IMR-90 (cell line): Measurements from ENCODE around the gene S100A16. TPM values are rescaled to one million over a fixed set of nuclear protein-coding genes. Genes with fewer than 3 reads are reported as not detected.

Experiments used
- ATAC-seq: fragments of 200-7000 bp; cut with Tn5 transposase; 2 replicates; pipeline ENCODE4 v1.9.1; 2020; ENCODE audit warnings: low read depth, mild to moderate bottlenecking, moderate library complexity
- BruUV-seq: library from RNA; stranded (reverse); fragments of 400-500 nt; replicated peaks from 2 replicates; lab custom pipeline; 2021; lab: Mats Ljungman, UMichigan
- CTCF ChIA-PET: fragments of 300-600 bp; formaldehyde crosslinking; extraction: SDS; loops from one replicate; lab custom pipeline; 2021; ENCODE audit warnings: antibody characterized with exemption; lab: Yijun Ruan, JAX
- POLR2A ChIA-PET: fragments of 300-600 bp; sonication (Branson Sonifier 250); formaldehyde crosslinking; loops from one replicate; lab custom pipeline; 2022; ENCODE audit warnings: antibody characterized with exemption; ENCODE audit not compliant: unreplicated experiment; lab: Charles Lee
- DNase-seq: peaks from one replicate; pipeline ENCODE4 v3.0.0; 2013
- H2AFZ ChIP-seq: replicated peaks from 2 replicates; pipeline ENCODE3; 2013; ENCODE audit warnings: low read length, mild to moderate bottlenecking; ENCODE audit not compliant: poor library complexity
- H2AK5ac ChIP-seq: 2 replicates; pipeline ENCODE4 v1.6.1; 2013; ENCODE audit warnings: low read depth, low read length, inconsistent platforms
- H2AK9ac ChIP-seq: replicated peaks from 2 replicates; pipeline ENCODE3; 2013; ENCODE audit warnings: mild to moderate bottlenecking, low read depth, low read length, moderate library complexity; ENCODE audit not compliant: poor library complexity
- H2BK120ac ChIP-seq: 2 replicates; pipeline ENCODE4 v1.6.1; 2013; ENCODE audit warnings: low read depth, low read length, inconsistent platforms
- H2BK15ac ChIP-seq: 3 replicates; pipeline ENCODE4 v1.6.1; 2013; ENCODE audit warnings: low read depth, low read length, inconsistent platforms
- H2BK20ac ChIP-seq: 2 replicates; pipeline ENCODE4 v1.6.1; 2013; ENCODE audit warnings: low read depth, mild to moderate bottlenecking, inconsistent platforms, low read length, moderate library complexity
- H2BK5ac ChIP-seq: 2 replicates; pipeline ENCODE4 v1.6.1; 2013; ENCODE audit warnings: mild to moderate bottlenecking, low read depth, low read length, inconsistent platforms; ENCODE audit not compliant: poor library complexity, severe bottlenecking
- H3K14ac ChIP-seq: replicated peaks from 2 replicates; pipeline ENCODE4 v1.6.1; 2013; ENCODE audit warnings: low read depth, low read length, inconsistent platforms
- H3K18ac ChIP-seq: 2 replicates; pipeline ENCODE4 v1.6.1; 2013; ENCODE audit warnings: low read depth, low read length, control low read depth
- H3K23ac ChIP-seq: 2 replicates; pipeline ENCODE4 v1.6.1; 2013; ENCODE audit warnings: low read depth, low read length, inconsistent platforms
- H3K27ac ChIP-seq: 2 replicates; pipeline ENCODE4 v1.5.1; 2013; ENCODE audit warnings: mild to moderate bottlenecking, control low read depth, low read length; ENCODE audit not compliant: insufficient read depth
- H3K27me3 ChIP-seq: 2 replicates; pipeline ENCODE4 v1.6.1; 2013; ENCODE audit warnings: low read length; ENCODE audit not compliant: control insufficient read depth, insufficient read depth
- H3K36me3 ChIP-seq: 2 replicates; pipeline ENCODE4 v1.6.1; 2013; ENCODE audit warnings: low read length, mixed read lengths; ENCODE audit not compliant: control insufficient read depth, insufficient read depth
- H3K4ac ChIP-seq: 2 replicates; pipeline ENCODE4 v1.6.1; 2013; ENCODE audit warnings: low read depth, low read length, inconsistent platforms
- H3K4me1 ChIP-seq: 2 replicates; pipeline ENCODE4 v1.6.1; 2013; ENCODE audit warnings: low read length, mixed read lengths; ENCODE audit not compliant: control insufficient read depth, insufficient read depth
- H3K4me2 ChIP-seq: 2 replicates; pipeline ENCODE4 v1.6.1; 2013; ENCODE audit warnings: low read depth, mild to moderate bottlenecking, control low read depth, low read length, moderate library complexity
- H3K4me3 ChIP-seq: 2 replicates; pipeline ENCODE4 v1.5.1; 2013; ENCODE audit warnings: low read depth, mild to moderate bottlenecking, control low read depth, low read length, moderate library complexity; ENCODE audit not compliant: insufficient read depth
- H3K56ac ChIP-seq: 2 replicates; pipeline ENCODE4 v1.6.1; 2013; ENCODE audit warnings: low read length, inconsistent platforms; ENCODE audit not compliant: insufficient read depth; ENCODE audit errors: extremely low read depth
- H3K79me1 ChIP-seq, 2 experiments: 2 replicates each; pipeline ENCODE4 v1.6.1; 2013; ENCODE audit warnings: low read length in 2 of 2, inconsistent platforms in 1 of 2, low read depth in 1 of 2
- H3K9ac ChIP-seq: 2 replicates; pipeline ENCODE4 v1.6.1; 2013; ENCODE audit warnings: low read depth, low read length, control low read depth
- H3K9me1 ChIP-seq: 2 replicates; pipeline ENCODE4 v1.6.1; 2013; ENCODE audit warnings: low read length, inconsistent platforms; ENCODE audit not compliant: insufficient read depth
- H3K9me3 ChIP-seq: 2 replicates; pipeline ENCODE4 v1.6.1; 2013; ENCODE audit warnings: low read length; ENCODE audit not compliant: control insufficient read depth, insufficient read depth
- H4K20me1 ChIP-seq: 2 replicates; pipeline ENCODE4 v1.6.1; 2013; ENCODE audit warnings: low read length, inconsistent platforms; ENCODE audit not compliant: insufficient read depth
- H4K5ac ChIP-seq: 2 replicates; pipeline ENCODE4 v1.6.1; 2013; ENCODE audit warnings: mild to moderate bottlenecking, low read depth, low read length, control low read depth
- H4K8ac ChIP-seq, 2 experiments: 2 replicates each; pipeline ENCODE4 v1.6.1; 2013; ENCODE audit warnings: low read depth in 2 of 2, low read length in 2 of 2, control low read depth in 1 of 2, inconsistent platforms in 1 of 2
- H4K91ac ChIP-seq: 2 replicates; pipeline ENCODE4 v1.6.1; 2013; ENCODE audit warnings: low read depth, low read length, inconsistent platforms; ENCODE audit not compliant: insufficient read depth
- BHLHE40 ChIP-seq: fragments of 150-350 bp; IDR thresholded peaks from 2 replicates; pipeline ENCODE4 v1.6.1; 2016; ENCODE audit warnings: mild to moderate bottlenecking, low read depth, low read length
- CEBPB ChIP-seq: IDR thresholded peaks from 2 replicates; pipeline ENCODE4 v1.6.1; 2012; ENCODE audit warnings: low read depth, low read length, improper control_type of control experiment
- CHD1 ChIP-seq: IDR thresholded peaks from 2 replicates; pipeline ENCODE4 v1.6.1; 2012; ENCODE audit warnings: low read depth, low read length, improper control_type of control experiment
- CTCF ChIP-seq: conservative IDR thresholded peaks from 2 replicates; pipeline ENCODE4 v1.5.1; 2012; ENCODE audit warnings: mild to moderate bottlenecking, low read depth, low read length, improper control_type of control experiment
- ELK1 ChIP-seq: fragments of 150-350 bp; IDR thresholded peaks from 2 replicates; pipeline ENCODE4 v1.6.1; 2016; ENCODE audit warnings: low read depth, mild to moderate bottlenecking, low read length, moderate library complexity, borderline replicate concordance
- FOS ChIP-seq: fragments of 150-350 bp; IDR thresholded peaks from 2 replicates; pipeline ENCODE4 v1.6.1; 2016; ENCODE audit warnings: low read depth, low read length
- MAFK ChIP-seq: IDR thresholded peaks from 2 replicates; pipeline ENCODE4 v1.6.1; 2012; ENCODE audit warnings: low read depth, low read length, improper control_type of control experiment
- MAZ ChIP-seq: IDR thresholded peaks from 2 replicates; pipeline ENCODE4 v1.6.1; 2012; ENCODE audit warnings: low read depth, mild to moderate bottlenecking, low read length, improper control_type of control experiment, moderate library complexity, borderline replicate concordance
- MXI1 ChIP-seq: IDR thresholded peaks from 2 replicates; pipeline ENCODE4 v1.6.1; 2012; ENCODE audit warnings: low read depth, mild to moderate bottlenecking, low read length, moderate library complexity, borderline replicate concordance
- NFE2L2 ChIP-seq: fragments of 150-350 bp; IDR thresholded peaks from 2 replicates; pipeline ENCODE4 v1.6.1; 2016; ENCODE audit warnings: low read depth, mild to moderate bottlenecking, low read length
- POLR2A ChIP-seq: IDR thresholded peaks from 2 replicates; pipeline ENCODE4 v1.6.1; 2012; ENCODE audit warnings: mild to moderate bottlenecking, low read depth, low read length
- RAD21 ChIP-seq: IDR thresholded peaks from 2 replicates; pipeline ENCODE4 v1.6.1; 2012; ENCODE audit warnings: low read length, improper control_type of control experiment
- RCOR1 ChIP-seq: IDR thresholded peaks from 2 replicates; pipeline ENCODE4 v1.6.1; 2012; ENCODE audit warnings: mild to moderate bottlenecking, low read length, improper control_type of control experiment; ENCODE audit not compliant: insufficient replicate concordance
- RFX5 ChIP-seq: IDR thresholded peaks from 2 replicates; pipeline ENCODE4 v1.8.0; 2012; ENCODE audit warnings: low read depth, mild to moderate bottlenecking, low read length, moderate library complexity
- SMC3 ChIP-seq: fragments of 150-350 bp; IDR thresholded peaks from 2 replicates; pipeline ENCODE4 v1.6.1; 2016; ENCODE audit warnings: low read depth, mild to moderate bottlenecking, antibody characterized with exemption, low read length, moderate library complexity
- USF2 ChIP-seq: fragments of 150-350 bp; IDR thresholded peaks from 2 replicates; pipeline ENCODE4 v1.6.1; 2017; ENCODE audit warnings: mild to moderate bottlenecking, antibody characterized with exemption, low read length, low read depth
- WGBS, 2 experiments: methylation state at CpG; one replicate each; pipeline versions ENCODE4 v1.1.5 to v1.1.7; 2013; ENCODE audit warnings: missing lambda C conversion rate in 2 of 2; ENCODE audit not compliant: insufficient read length in 1 of 2; ENCODE audit errors: extremely low coverage in 2 of 2; 5-methylcytosine and 5-hydroxymethylcytosine counted together
- dilution Hi-C: fragments of 300-500 bp; cut with HindIII; formaldehyde crosslinking; loops from one replicate; pipeline ENCODE4 v1.14.3; 2018; ENCODE audit warnings: low sequenced_read_pairs; ENCODE audit not compliant: unreplicated experiment
- in situ Hi-C: fragments of 300-500 bp; cut with MboI; formaldehyde crosslinking; loops from 3 replicates; pipeline ENCODE4 v1.14.3; 2019; ENCODE audit warnings: low sequenced_read_pairs, inconsistent platforms, mixed read lengths
- intact Hi-C: fragments of 100-400 bp; cut with micrococcal nuclease; formaldehyde crosslinking; loops from 2 replicates; pipeline ENCODE4 v1.10.0; 2022
- polyA plus RNA-seq, 3 experiments: library from polyadenylated mRNA; depleted of rRNA; stranded (reverse); fragments of >200 nt; gene quantifications; 2 replicates each; pipeline ENCODE4 v1.2.3, GENCODE V29; 2012; ENCODE audit warnings: low replicate concordance in 1 of 3
- total RNA-seq: library from RNA; depleted of rRNA; stranded (reverse); fragments of >200 nt; gene quantifications from 2 replicates; pipeline ENCODE4 v1.2.3, GENCODE V29; 2012

S100A16 gene
- total and polyA plus RNA-seq, 2 of the 4 experiments (the other 2 are of a cell fraction), result 201 to 515 TPM

- no peak for ATAC-seq
Measured at GRCh38 chr1:153623101-153623500, 10.2 kb upstream of the S100A16 start.

More at GRCh38 chr1:153623101-153623500, 10.2 kb upstream of the S100A16 start:
- dilution Hi-C loops, result no loop called here
- no peak overlapping the region for H3K27ac ChIP-seq
- no peak overlapping the region for H2BK5ac ChIP-seq
- H2BK120ac ChIP-seq, result no peak overlapping the region
- no peak for DNase-seq
- WGBS, 2 experiments, result 100% methylated on average over 1 of the region's 7 CpGs; no CpG with 5 or more reads in 1 of the 2 experiments
- H2BK15ac ChIP-seq, result no peak overlapping the region
- H2AK5ac ChIP-seq, result no peak overlapping the region
- intact Hi-C loops, result no loop called here
- no peak overlapping the region for H3K23ac ChIP-seq
- in situ Hi-C loops, result no loop called here
- no peak overlapping the region for H3K14ac ChIP-seq
- H4K20me1 ChIP-seq, result no peaks in the 10 kb centered on the region
- BruUV-seq, result no TSS peak
- H2AFZ ChIP-seq, result no peak overlapping the region
- no peak overlapping the region for H4K91ac ChIP-seq
- no peak overlapping the region for H3K4me2 ChIP-seq
- H3K4me1 ChIP-seq, result peaks cover 14% of the 10 kb centered on the region
- no peak overlapping the region for H3K18ac ChIP-seq
- H3K27me3 ChIP-seq, result no peaks in the 10 kb centered on the region
- H3K79me1 ChIP-seq, result peaks cover 24 to 41% of the 10 kb centered on the region in 2 experiments
- ChIA-PET CTCF (interaction anchor here (1.1 kb wide), 1 partner anchor 16 kb away, joined by 6 read pairs; no protein-coding TSS in a partner anchor), POLR2A (interaction anchor here (0.5 kb wide), 1 partner anchor 9 kb away, joined by 3 read pairs; no protein-coding TSS in a partner anchor)
- H3K4ac ChIP-seq, result no peak overlapping the region
- H3K9ac ChIP-seq, result no peak overlapping the region
- H3K4me3 ChIP-seq, result no peak overlapping the region
- H2BK20ac ChIP-seq, result no peak overlapping the region
- H4K8ac ChIP-seq, result no peak overlapping the region
- peaks cover 26% of the 10 kb centered on the region for H3K9me1 ChIP-seq
- H2AK9ac ChIP-seq, result no peak overlapping the region
- H3K36me3 ChIP-seq, result peaks cover 28% of the 10 kb centered on the region
- TF ChIP-seq POLR2A, result no peak
- no peak for TF ChIP-seq MAZ
- no peak for TF ChIP-seq RFX5
- no peak for TF ChIP-seq ELK1
- no peak for TF ChIP-seq SMC3
- TF ChIP-seq USF2, result no peak
- TF ChIP-seq MXI1, result no peak
- no peak for TF ChIP-seq BHLHE40
- TF ChIP-seq CEBPB, result no peak
- TF ChIP-seq CHD1, result no peak
- no peak for TF ChIP-seq FOS
- TF ChIP-seq CTCF, result no peak
- no peak for TF ChIP-seq RCOR1
- TF ChIP-seq MAFK, result no peak
- no peak for TF ChIP-seq NFE2L2
- no peak for TF ChIP-seq RAD21
- no peak overlapping the region for H3K56ac ChIP-seq
- no peak overlapping the region for H4K5ac ChIP-seq
- no peaks in the 10 kb centered on the region for H3K9me3 ChIP-seq
